Uterus (tissue), 4 donors: Measurements from ENCODE around the gene PSMD4. TPM values are rescaled to one million over a fixed set of nuclear protein-coding genes. Genes with fewer than 3 reads are reported as not detected.

ENCODE experiments used
- DNase-seq, 2 donors: peaks; one replicate each; pipeline ENCODE4 v3.0.0-alpha.2; 2019 to 2020
- H3K27ac ChIP-seq, 2 donors: fragments of 200-600 bp; sonication (generic); 1 replicate in 1 of 2; 2 replicates in 1 of 2; pipeline ENCODE4 v1.5.1; 2016 to 2018
- H3K27me3 ChIP-seq, 2 donors: fragments of 200-600 bp; sonication (generic); one replicate each; pipeline ENCODE4 v1.5.1; 2018 to 2019; ENCODE audit warnings: control low read depth in 1 of 2
- H3K36me3 ChIP-seq, 2 donors: fragments of 200-600 bp; sonication (generic); one replicate each; pipeline ENCODE4 v1.5.1; 2019; ENCODE audit warnings: control low read depth in 1 of 2
- H3K4me1 ChIP-seq, 2 donors: fragments of 200-600 bp; sonication (generic); one replicate each; pipeline ENCODE4 v1.5.1; 2018 to 2019; ENCODE audit warnings: control low read depth in 1 of 2
- H3K4me3 ChIP-seq, 2 donors: fragments of 200-600 bp; sonication (generic); 1 replicate in 1 of 2; 2 replicates in 1 of 2; pipeline ENCODE4 v1.5.1; 2018 to 2019; ENCODE audit warnings: mild to moderate bottlenecking in 1 of 2
- H3K9me3 ChIP-seq, 2 donors: fragments of 200-600 bp; sonication (generic); one replicate each; pipeline ENCODE4 v1.5.1; 2019; ENCODE audit warnings: control low read depth in 1 of 2
- CTCF ChIP-seq, 4 experiments: fragments of 200-600 bp in 2 of 4; fragments of 450-650 bp in 2 of 4; sonication (generic) in 2 of 4; IDR thresholded peaks; one replicate each; pipeline ENCODE4 v1.5.1; 2016 to 2019; ENCODE audit warnings: antibody characterized with exemption in 4 of 4, mild to moderate bottlenecking in 2 of 4, moderate library complexity in 1 of 4
- POLR2A ChIP-seq, 2 donors: fragments of 450-650 bp; IDR thresholded peaks; one replicate each; pipeline ENCODE4 v1.6.1; 2016; ENCODE audit warnings: antibody characterized with exemption in 2 of 2, mild to moderate bottlenecking in 1 of 2, moderate library complexity in 1 of 2
- intact Hi-C: fragments of 100-400 bp; cut with DNase I; formaldehyde crosslinking; loops from one replicate; pipeline ENCODE4 v1.15.1; 2023; ENCODE audit warnings: low total_unique reads
- total RNA-seq, 4 donors: library from RNA; depleted of rRNA in 3 of 4; stranded (reverse); fragments of >200 nt in 3 of 4; gene quantifications; one replicate each; pipeline versions ENCODE4 v1.1.0 to v1.2.4, GENCODE V29; 2014 to 2023
- donor health status: DM: yes; HTN: yes; CAD: no.

The PSMD4 gene
- total RNA-seq, 4 donors from 2014 or later: 73.5 to 114 (median 89.1) TPM

GRCh38 chr1:151277249-151277648 is 22.7 kb downstream of the PSMD4 start:
- intact Hi-C loops: no loop called here
- no peak for TF ChIP-seq CTCF (IDR thresholded peaks at IDR 0.05)
- no peak for TF ChIP-seq POLR2A (IDR thresholded peaks at IDR 0.05)
- Histone ChIP-seq H3K27ac (no peak overlapping the region), H3K4me3 (no peak overlapping the region), H3K36me3 (no peaks in the 10 kb centered on the region), H3K9me3 (no peaks in the 10 kb centered on the region), H3K27me3 (no peaks in the 10 kb centered on the region), H3K4me1 (peaks cover 0 to 4% of the 10 kb centered on the region in 2 donors)
- DNase-seq: no peak

- DNase-seq: peak; percentile 97 to 98
- no peaks in the 10 kb centered on the region for H3K36me3 ChIP-seq
- peak; percentile 35 to 58 (median 48) for TF ChIP-seq CTCF (IDR thresholded peaks at IDR 0.05)
- peak; percentile 51 to 84 for TF ChIP-seq POLR2A (IDR thresholded peaks at IDR 0.05)
- H3K27ac ChIP-seq: peak overlapping the region; percentile 97 to 100
- intact Hi-C loops: no loop called here
- H3K4me1 ChIP-seq: peaks cover 0 to 15% of the 10 kb centered on the region in 2 donors
- H3K27me3 ChIP-seq: no peaks in the 10 kb centered on the region
- peak overlapping the region; percentile 64 to 71 for H3K4me3 ChIP-seq
- H3K9me3 ChIP-seq: no peaks in the 10 kb centered on the region
Measured at GRCh38 chr1:151281225-151281968, 26.9 kb downstream of the PSMD4 start.

- intact Hi-C loops: no loop called here
Measured at GRCh38 chr1:151281969-151282882, 27.7 kb downstream of the PSMD4 start, which contains the start of gene ZNF687. TSS of gene ZNF687 (plus strand) at chr1:151282299. CDS start at chr1:151286292, 3,993 bp downstream.

GRCh38 chr1:151282883-151283725 is 28.6 kb downstream of the PSMD4 start:
- Histone ChIP-seq H3K4me1 (peaks cover 0 to 15% of the 10 kb centered on the region in 2 donors), H3K36me3 (no peaks in the 10 kb centered on the region), H3K9me3 (no peaks in the 10 kb centered on the region), H3K4me3 (peak overlapping the region; percentile 64 to 71), H3K27ac (peak overlapping the region; percentile 97 to 100), H3K27me3 (no peaks in the 10 kb centered on the region)
- TF ChIP-seq CTCF (IDR thresholded peaks at IDR 0.05): no peak
- intact Hi-C loops: no loop called here
- peak; percentile 42 to 49 for DNase-seq

More at GRCh38 chr1:151281969-151282882, 27.7 kb downstream of the PSMD4 start, which contains the start of gene ZNF687:
- Histone ChIP-seq H3K27ac (peak within 1 kb of the TSS; percentile 97 to 100), H3K4me3 (peak within 1 kb of the TSS; percentile 64 to 71), H3K27me3 (no peaks in the 10 kb centered on the region), H3K36me3 (no peaks in the 10 kb centered on the region), H3K4me1 (peaks cover 0 to 15% of the 10 kb centered on the region in 2 donors), H3K9me3 (no peaks in the 10 kb centered on the region)
- TF ChIP-seq POLR2A (IDR thresholded peaks at IDR 0.05) (peak; percentile 43 to 72), CTCF (IDR thresholded peaks at IDR 0.05) (peak in 2 of 4 experiments; percentile 8 to 22)
- DNase-seq: peak; percentile 100
